Medulla oblongata (tissue), 1 donor: ENCODE data around the gene UGCG.

Experiments used
- DNase-seq: peaks from one replicate; pipeline ENCODE4 v3.0.0-alpha.2; 2015; ENCODE audit errors: extremely low spot score

UGCG gene

DNA sequence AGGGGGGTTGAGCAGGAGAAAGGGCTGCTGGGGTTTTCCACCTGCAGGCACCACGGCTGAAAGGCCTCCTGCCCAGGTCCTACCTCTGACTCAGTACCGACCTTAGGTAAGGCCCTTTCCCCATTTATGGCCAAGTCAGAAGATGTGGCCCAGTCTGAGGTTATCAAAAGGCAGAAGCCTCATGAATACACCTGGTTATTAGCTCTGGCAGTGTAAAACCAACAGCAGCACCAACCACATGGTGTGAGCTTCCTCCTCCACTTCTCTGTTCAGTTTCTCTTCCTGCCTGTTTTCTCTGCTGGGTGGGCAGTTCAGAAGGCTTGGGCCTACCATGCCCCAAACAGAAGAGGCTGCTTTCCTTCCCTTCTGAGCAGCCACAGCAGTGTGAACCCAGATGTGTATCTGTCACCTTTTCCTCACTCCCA is 86.9 kb downstream of the UGCG start:
- peak; percentile 47 for DNase-seq

DNA sequence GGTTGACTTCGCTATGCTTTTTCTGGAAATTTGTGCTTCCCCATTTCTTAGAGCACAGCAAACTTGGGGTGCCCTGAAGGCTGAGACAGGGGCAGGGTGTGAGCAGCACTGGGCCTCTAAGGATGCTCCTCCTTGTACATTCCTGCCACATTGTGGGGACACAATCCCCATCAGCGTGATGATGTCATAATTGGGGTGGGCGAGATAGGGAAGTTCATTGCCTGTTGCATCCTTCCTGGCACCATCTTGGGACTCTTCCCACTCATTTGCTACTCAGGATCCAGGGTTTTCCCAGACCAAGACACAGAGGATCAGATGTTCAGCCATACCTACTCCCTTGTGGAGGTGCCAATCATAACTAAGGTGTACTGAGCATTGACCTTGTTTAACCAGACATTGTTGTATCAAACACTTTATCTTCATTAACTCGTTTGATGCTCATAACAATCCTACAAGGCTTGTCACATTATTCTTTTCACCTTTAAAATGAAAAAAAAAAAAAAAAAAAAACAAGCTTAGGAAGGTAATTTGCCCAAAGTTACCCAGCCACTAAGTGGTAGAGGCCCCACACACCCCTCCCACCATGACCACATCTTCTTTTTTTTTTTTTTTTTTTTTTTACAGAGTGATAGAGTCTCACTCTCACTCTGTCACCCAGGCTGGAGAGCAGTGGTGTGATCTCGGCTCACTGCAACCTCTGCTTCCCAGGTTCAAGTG is 87.6 kb downstream of the UGCG start:
- DNase-seq: no peak
